GM20431 (cell line): ENCODE results near the gene BTBD3.

Experiments
- in situ Hi-C: fragments of 300-500 bp; cut with MseI, MboI; formaldehyde crosslinking; loops from one replicate; pipeline ENCODE4 v1.15.0; 2020; ENCODE audit warnings: low sequenced_read_pairs; ENCODE audit not compliant: unreplicated experiment

BTBD3 gene

DNA sequence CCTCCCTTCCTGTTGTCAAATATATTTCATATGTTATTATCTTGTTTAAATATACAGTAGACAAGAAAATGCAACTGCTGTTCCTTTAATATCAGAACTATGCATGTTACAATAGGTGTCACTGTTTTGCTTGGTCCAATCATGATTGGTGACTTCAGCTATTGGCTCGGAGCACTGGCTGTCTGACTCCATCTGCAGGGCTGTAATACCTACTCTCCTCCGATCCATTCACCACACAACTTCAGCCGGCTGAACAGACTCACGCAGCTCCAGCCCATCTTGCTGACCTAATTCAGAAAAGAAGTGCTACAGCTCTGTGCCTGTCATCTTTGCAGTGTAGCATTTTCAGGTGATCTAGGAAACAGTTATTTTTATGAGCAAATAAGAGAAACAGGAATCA is at the start of gene BTBD3:
Gene BTBD3 (plus strand): TSS at position 231 of the 400 bp plus-strand sequence. CDS start 383 bp downstream, outside the sequence.
- in situ Hi-C loops, result no loop called here

- in situ Hi-C loops, result no loop called here
Measured at GRCh38 chr20:11869641-11870040, 48.1 kb upstream of the BTBD3 start.

DNA sequence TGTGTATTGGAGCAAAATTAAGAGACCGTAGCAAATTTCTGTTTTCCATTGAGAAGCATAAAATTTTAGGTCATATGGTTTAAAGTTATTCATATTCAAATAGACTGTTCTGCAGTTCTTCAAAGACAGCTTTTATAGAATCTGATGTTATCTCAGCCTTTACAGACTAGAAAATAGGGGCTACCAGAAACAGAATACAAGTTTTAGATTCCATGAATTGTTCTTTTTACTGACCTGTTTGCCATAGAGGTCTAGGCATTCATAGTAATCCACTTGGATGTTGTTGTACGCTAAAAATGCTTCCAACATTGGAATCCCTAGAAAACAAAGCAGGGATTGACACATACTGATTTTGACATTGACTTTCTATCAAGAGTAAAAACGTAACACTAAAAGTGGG is 47.3 kb upstream of the BTBD3 start:
- in situ Hi-C loops, result no loop called here

DNA sequence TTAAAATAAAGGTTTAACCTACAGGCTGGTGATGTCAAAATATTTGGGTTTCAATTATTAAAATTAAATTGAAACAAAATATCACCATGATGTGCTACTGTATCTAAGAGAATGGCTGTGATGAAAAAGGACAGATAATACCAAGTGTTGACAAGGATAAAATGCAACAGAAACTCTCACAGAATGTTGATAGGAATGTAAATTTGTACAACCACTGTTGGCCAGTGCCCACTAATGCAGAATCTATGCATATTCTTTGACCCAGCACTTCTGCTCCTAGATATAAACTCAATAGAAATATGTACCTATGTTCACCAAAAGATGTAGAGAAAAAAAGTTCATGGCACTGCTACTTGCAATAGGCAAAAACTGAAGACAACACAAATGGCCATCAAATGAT is 41.1 kb upstream of the BTBD3 start:
- in situ Hi-C loops, result no loop called here

DNA sequence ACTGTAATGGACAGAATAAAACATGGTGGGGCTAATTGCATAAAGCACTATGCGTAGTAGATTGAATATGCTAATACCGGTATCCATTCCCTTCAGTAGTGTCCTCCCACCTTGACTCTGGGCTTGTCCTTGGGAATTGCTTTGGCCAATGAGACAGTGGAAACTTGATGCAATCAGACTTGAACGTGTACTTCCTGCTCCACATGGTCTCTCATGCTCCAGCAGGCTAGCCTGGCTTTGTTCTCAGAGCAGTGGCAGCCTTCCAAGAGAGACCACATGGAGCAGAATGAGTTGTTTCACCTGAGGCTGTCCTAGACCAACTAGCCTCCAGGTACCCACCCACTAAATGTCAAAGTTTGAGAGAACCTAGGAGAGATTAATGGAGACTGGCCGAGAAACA is 37.0 kb upstream of the BTBD3 start:
- in situ Hi-C loops, result no loop called here

- in situ Hi-C loops, result no loop called here
Measured at GRCh38 chr20:11881449-11881848, 36.2 kb upstream of the BTBD3 start.

- in situ Hi-C loops, result no loop called here
Measured at GRCh38 chr20:11882651-11883050, 35.0 kb upstream of the BTBD3 start.

DNA sequence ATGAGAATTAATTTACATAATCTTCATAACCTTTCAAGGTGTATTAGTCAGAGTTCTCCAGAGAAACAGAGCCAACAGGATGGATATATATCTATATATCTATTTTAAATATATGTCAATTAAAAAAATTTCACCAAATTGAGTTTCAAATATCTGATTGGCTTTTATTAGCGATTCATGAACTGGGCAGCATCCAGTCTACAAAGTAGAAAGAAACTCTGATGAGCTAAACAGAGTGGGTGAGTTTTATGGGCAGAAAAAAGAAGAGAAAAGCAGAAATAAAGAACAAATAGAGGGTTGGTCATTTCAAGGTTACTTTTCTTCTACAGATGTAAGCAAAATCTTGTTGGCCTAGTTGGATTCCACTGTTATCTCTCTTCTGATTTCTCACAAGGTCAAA is 29.0 kb upstream of the BTBD3 start:
- in situ Hi-C loops, result no loop called here

DNA sequence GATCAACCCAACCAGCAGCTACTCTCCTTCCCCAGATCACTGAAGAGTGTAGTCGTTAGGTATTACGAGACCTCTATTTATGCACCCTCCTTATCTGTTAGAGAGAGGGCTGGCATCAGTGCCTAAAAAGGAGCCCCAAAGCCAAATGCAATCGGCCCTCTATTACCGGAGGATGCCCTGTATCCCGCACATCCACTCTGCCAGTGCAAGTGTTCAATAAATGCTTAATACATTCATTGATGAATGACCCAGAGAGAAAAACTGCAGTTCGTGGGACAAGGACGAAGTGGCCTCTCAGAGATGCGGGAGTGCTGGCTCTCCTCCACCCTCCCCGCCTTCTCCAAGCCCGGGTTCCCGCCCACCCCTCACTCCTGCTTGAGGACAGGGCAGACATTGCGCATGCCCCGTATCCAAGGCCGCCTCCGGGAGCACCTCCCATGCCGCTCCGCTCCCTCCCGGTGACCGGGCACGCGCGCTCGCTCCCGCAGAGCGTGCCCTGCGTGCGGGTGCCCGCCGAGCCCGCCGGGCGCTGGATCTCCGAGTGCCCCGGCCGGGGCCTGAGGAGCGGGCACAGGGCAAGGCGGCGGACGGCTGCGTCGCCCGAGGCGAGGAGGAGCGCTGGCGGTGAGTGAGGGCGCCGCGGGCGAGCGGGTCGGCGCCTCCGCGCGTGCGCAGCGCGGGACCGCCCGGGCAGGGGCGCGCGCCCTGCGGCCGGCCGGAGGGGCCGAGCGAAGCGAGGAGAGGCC is 27.2 kb upstream of the BTBD3 start:
- in situ Hi-C loops, result no loop called here

DNA sequence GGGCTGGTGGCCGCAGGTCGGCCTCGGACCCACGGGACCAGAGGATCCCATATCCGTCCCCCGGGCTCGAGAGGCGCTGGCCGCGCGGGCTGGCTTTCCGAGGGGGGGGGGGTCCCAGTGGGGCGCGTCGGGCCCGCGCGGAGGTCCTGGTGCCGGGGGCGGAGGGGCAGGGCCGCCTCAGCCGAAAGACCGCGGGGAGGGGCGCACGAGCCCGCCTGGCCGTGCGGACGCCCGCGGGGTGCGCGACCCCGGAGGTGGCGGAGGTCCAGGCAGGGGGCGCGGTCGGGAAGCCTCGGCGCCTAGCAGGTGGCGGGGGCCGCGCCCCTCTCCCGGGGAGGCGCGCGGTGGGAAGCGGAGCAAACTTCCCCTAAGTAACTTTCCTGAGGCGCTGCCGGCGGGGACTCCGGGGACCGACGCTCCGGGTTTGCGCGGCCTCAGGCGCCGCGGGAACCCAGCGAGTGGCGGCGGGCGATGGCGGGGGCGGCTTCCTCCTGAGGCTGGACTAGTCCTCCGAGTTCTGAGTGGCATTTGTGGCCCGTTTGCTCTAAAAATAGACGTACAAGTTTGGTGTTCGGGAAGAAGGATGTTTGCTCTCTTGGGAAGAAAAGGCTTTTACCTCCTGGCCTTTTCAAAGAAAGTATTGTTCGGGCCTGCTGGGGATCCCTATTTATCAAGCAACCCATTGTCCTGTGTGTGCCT is 26.5 kb upstream of the BTBD3 start:
- in situ Hi-C loops, result no loop called here

- in situ Hi-C loops, result no loop called here
Measured at GRCh38 chr20:11891776-11892545, 25.7 kb upstream of the BTBD3 start.

DNA sequence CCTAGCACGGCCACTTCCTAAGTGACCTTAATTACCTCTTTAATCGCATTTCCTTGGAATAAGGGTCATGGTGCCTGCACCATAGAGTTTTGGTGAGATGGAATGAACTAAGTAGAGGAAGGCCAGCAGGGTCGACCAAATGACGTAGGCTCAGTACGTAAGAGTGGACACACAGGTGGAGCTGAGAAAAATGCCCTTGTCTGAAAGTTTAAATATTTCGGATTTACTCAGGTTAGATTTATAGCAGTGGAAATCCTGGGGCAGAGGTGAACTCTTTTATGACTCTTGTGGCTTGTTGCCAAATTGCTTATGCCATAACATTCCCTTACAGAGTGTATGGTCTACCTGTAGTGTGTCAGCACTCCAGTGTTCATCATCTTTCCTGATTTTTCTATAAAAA is 23.6 kb upstream of the BTBD3 start:
- in situ Hi-C loops, result no loop called here

- in situ Hi-C loops, result no loop called here
Measured at GRCh38 chr20:11895861-11896387, 21.8 kb upstream of the BTBD3 start.

DNA sequence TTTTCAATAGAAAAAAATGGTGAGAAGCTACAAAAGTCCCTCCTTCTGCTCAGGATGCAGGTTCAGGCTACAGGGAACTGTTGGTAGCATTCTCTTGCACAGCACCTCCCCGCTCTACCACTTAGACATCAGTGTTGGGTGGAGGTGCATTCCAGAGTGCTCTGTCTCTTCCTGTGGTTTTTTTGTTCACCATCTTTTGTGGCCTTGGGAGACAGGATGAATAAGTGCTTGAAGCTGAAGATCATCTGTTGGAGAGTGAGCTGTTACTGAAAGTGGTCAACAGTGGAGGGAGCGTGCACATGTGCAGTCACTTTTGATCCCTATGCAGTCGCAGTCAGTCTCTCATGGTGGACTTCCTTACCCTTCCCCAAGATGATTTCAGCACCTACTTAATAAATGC is 16.6 kb upstream of the BTBD3 start:
- in situ Hi-C loops, result no loop called here

- in situ Hi-C loops, result no loop called here
Measured at GRCh38 chr20:11902285-11902697, 15.4 kb upstream of the BTBD3 start.

GRCh38 chr20:11905460-11906179 is 12.1 kb upstream of the BTBD3 start:
- in situ Hi-C loops, result no loop called here

- in situ Hi-C loops, result no loop called here
Measured at GRCh38 chr20:11906626-11907480, 10.8 kb upstream of the BTBD3 start.

- in situ Hi-C loops, result no loop called here
Measured at GRCh38 chr20:11907621-11908020, 10.1 kb upstream of the BTBD3 start.

- in situ Hi-C loops, result no loop called here
Measured at GRCh38 chr20:11912013-11912658, 5.6 kb upstream of the BTBD3 start.
